HCT116 (cell line): ENCODE measurements around the gene ITGA11. TPM values are rescaled to one million over a fixed set of nuclear protein-coding genes. Genes with fewer than 3 reads are reported as not detected.

Source experiments
- ATAC-seq: fragments of 200-7000 bp; cut with Tn5 transposase; 2 replicates; pipeline ENCODE4 v1.9.1; 2020; ENCODE audit warnings: mild to moderate bottlenecking, moderate library complexity
- BruUV-seq: library from RNA; stranded (reverse); fragments of 400-500 nt; replicated peaks from 2 replicates; lab custom pipeline; 2021; lab: Mats Ljungman, UMichigan
- CTCF ChIA-PET: fragments of 300-600 bp; sonication (Branson Sonifier 250); formaldehyde crosslinking; loops from one replicate; lab custom pipeline; 2021; ENCODE audit warnings: antibody characterized with exemption; lab: Charles Lee
- POLR2A ChIA-PET: fragments of 300-600, 350-600 bp; sonication (Branson Sonifier 250); formaldehyde crosslinking; loops from one replicate; lab custom pipeline; 2021; ENCODE audit warnings: antibody characterized with exemption; lab: Charles Lee
- RAD21 ChIA-PET, 2 experiments: fragments of 300-600 bp; sonication (Branson Sonifier 250); formaldehyde crosslinking; loops; one replicate each; lab custom pipeline; 2023; ENCODE audit warnings: low total read pairs in 2 of 2; ENCODE audit not compliant: uncharacterized antibody in 2 of 2, unreplicated experiment in 2 of 2, low non-redundant PET in 1 of 2; lab: Charles Lee
- DNase-seq: peaks from one replicate; pipeline ENCODE4 v3.0.0-alpha.2; 2010; ENCODE audit warnings: low read depth, low spot score
- H2AFZ ChIP-seq: fragments of 200-600 bp; shearing (Covaris generic), sonication (generic); 2 replicates; pipeline ENCODE4 v1.6.1; 2017; ENCODE audit warnings: low read depth, mixed run types, mixed read lengths, antibody characterized with exemption, low read length; ENCODE audit not compliant: poor library complexity, severe bottlenecking
- H3K27ac ChIP-seq: 2 replicates; pipeline ENCODE4 v1.5.1; 2012; ENCODE audit warnings: low read depth, low read length
- H3K27me3 ChIP-seq: fragments of 200-600 bp; sonication (generic); 2 replicates; pipeline ENCODE4 v1.6.1; 2016; ENCODE audit warnings: mixed run types, low read length, mixed read lengths; ENCODE audit not compliant: insufficient read depth
- H3K36me3 ChIP-seq, 2 experiments: fragments of 200-500 bp in 1 of 2; fragments of 200-600 bp in 1 of 2; sonication (Bioruptor generic) in 1 of 2; sonication (generic) in 1 of 2; 2 replicates each; pipeline versions ENCODE4 v1.5.1 to v1.6.1; 2014 to 2016; ENCODE audit warnings: low read length in 2 of 2, inconsistent platforms in 1 of 2, mixed read lengths in 1 of 2, mixed run types in 1 of 2; ENCODE audit not compliant: insufficient read depth in 2 of 2, control insufficient read depth in 1 of 2
- H3K4me1 ChIP-seq, 2 experiments: fragments of 200-600 bp in 1 of 2; sonication (generic) in 1 of 2; 2 replicates each; pipeline versions ENCODE4 v1.5.1 to v1.6.1; 2012 to 2017; ENCODE audit warnings: low read length in 2 of 2, inconsistent platforms in 1 of 2, mild to moderate bottlenecking in 1 of 2, mixed read lengths in 1 of 2, mixed run types in 1 of 2, moderate library complexity in 1 of 2; ENCODE audit not compliant: insufficient read depth in 2 of 2, control insufficient read depth in 1 of 2
- H3K4me2 ChIP-seq: fragments of 200-600 bp; sonication (generic); 2 replicates; pipeline ENCODE4 v1.6.1; 2017; ENCODE audit warnings: mixed run types, low read length, mixed read lengths
- H3K4me3 ChIP-seq, 2 experiments: fragments of 200-600 bp in 1 of 2; sonication (generic) in 1 of 2; replicated peaks in 1 of 2; 2 replicates each; pipeline ENCODE4 v1.5.1; 2011 to 2016; ENCODE audit warnings: low read length in 2 of 2, control low read depth in 1 of 2, low read depth in 1 of 2, mild to moderate bottlenecking in 1 of 2, mixed read lengths in 1 of 2, mixed run types in 1 of 2
- H3K79me2 ChIP-seq: fragments of 200-600 bp; sonication (generic); 2 replicates; pipeline ENCODE4 v1.6.1; 2017; ENCODE audit warnings: mild to moderate bottlenecking, mixed run types, low read length, moderate library complexity, mixed read lengths; ENCODE audit not compliant: insufficient read depth
- H3K9ac ChIP-seq: fragments of 200-600 bp; sonication (generic); 2 replicates; pipeline ENCODE4 v1.6.1; 2016; ENCODE audit warnings: low read length, mixed read lengths
- H3K9me2 ChIP-seq: fragments of 200-600 bp; sonication (generic), shearing (Covaris generic); 2 replicates; pipeline ENCODE4 v1.6.1; 2017; ENCODE audit warnings: mixed run types, mild to moderate bottlenecking, moderate library complexity; ENCODE audit not compliant: insufficient read depth
- H3K9me3 ChIP-seq, 2 experiments: fragments of 200-500 bp in 1 of 2; fragments of 200-600 bp in 1 of 2; sonication (Bioruptor generic) in 1 of 2; sonication (generic) in 1 of 2; 2 replicates each; pipeline ENCODE4 v1.6.1; 2014 to 2017; ENCODE audit warnings: low read length in 2 of 2, mixed read lengths in 2 of 2, inconsistent platforms in 1 of 2, low read depth in 1 of 2, mild to moderate bottlenecking in 1 of 2, mixed run types in 1 of 2, moderate library complexity in 1 of 2; ENCODE audit not compliant: control insufficient read depth in 1 of 2, insufficient read depth in 1 of 2
- H4K20me1 ChIP-seq: fragments of 200-600 bp; sonication (generic), shearing (Covaris generic); 2 replicates; pipeline ENCODE4 v1.6.1; 2017; ENCODE audit warnings: mixed run types, mild to moderate bottlenecking, moderate library complexity; ENCODE audit not compliant: insufficient read depth
- CBX3 ChIP-seq: IDR thresholded peaks from 2 replicates; pipeline ENCODE4 v1.6.1; 2012; ENCODE audit warnings: low read depth
- CEBPB ChIP-seq: IDR thresholded peaks from 2 replicates; pipeline ENCODE4 v1.6.1; 2012; ENCODE audit warnings: low read depth
- ELF1 ChIP-seq: IDR thresholded peaks from 2 replicates; pipeline ENCODE4 v1.6.1; 2012; ENCODE audit warnings: low read depth, borderline replicate concordance
- EZH2 ChIP-seq: fragments of 200-600 bp; sonication (generic); IDR thresholded peaks from 2 replicates; pipeline ENCODE4 v1.6.1; 2017; ENCODE audit warnings: antibody characterized with exemption, mixed run types
- EZH2phosphoT487 ChIP-seq: fragments of 200-600 bp; IDR thresholded peaks from 2 replicates; pipeline ENCODE4 v1.6.1; 2018; ENCODE audit warnings: antibody characterized with exemption, borderline replicate concordance
- FOSL1 ChIP-seq: IDR thresholded peaks from 2 replicates; pipeline ENCODE4 v1.6.1; 2012; ENCODE audit warnings: low read depth
- JUND ChIP-seq: IDR thresholded peaks from 2 replicates; pipeline ENCODE4 v1.6.1; 2012
- MAX ChIP-seq: IDR thresholded peaks from 2 replicates; pipeline ENCODE4 v1.6.1; 2012
- POLR2A ChIP-seq: IDR thresholded peaks from 2 replicates; pipeline ENCODE4 v1.7.0; 2011; ENCODE audit warnings: borderline replicate concordance; ENCODE audit not compliant: insufficient read depth, insufficient read length; ENCODE audit errors: extremely low read depth
- RAD21 ChIP-seq: IDR thresholded peaks from 2 replicates; pipeline ENCODE4 v1.6.1; 2012; ENCODE audit warnings: low read depth, mild to moderate bottlenecking
- SIN3A ChIP-seq: IDR thresholded peaks from 2 replicates; pipeline ENCODE4 v1.6.1; 2012; ENCODE audit warnings: low read depth
- SP1 ChIP-seq: IDR thresholded peaks from 2 replicates; pipeline ENCODE4 v1.6.1; 2012; ENCODE audit warnings: low read depth
- SRF ChIP-seq: IDR thresholded peaks from 2 replicates; pipeline ENCODE4 v1.6.1; 2012; ENCODE audit warnings: low read depth
- TCF7L2 ChIP-seq: IDR thresholded peaks from 2 replicates; pipeline ENCODE4 v1.7.0; 2011; ENCODE audit warnings: borderline replicate concordance, inconsistent platforms; ENCODE audit not compliant: insufficient read depth, insufficient read length; ENCODE audit errors: extremely low read depth
- YY1 ChIP-seq: IDR thresholded peaks from 2 replicates; pipeline ENCODE4 v1.6.1; 2011; ENCODE audit warnings: low read length, low read depth, moderate library complexity, mild to moderate bottlenecking; ENCODE audit not compliant: insufficient replicate concordance; ENCODE audit errors: extremely low read depth
- ZBTB33 ChIP-seq: IDR thresholded peaks from 2 replicates; pipeline ENCODE4 v1.6.1; 2011; ENCODE audit warnings: mild to moderate bottlenecking, low read length, moderate library complexity; ENCODE audit not compliant: insufficient replicate concordance; ENCODE audit errors: extremely low read depth
- ZNF274 ChIP-seq: fragments of 200-500 bp; sonication (Bioruptor generic); IDR thresholded peaks from 2 replicates; pipeline ENCODE4 v1.6.1; 2014; ENCODE audit warnings: mild to moderate bottlenecking, low read depth, low read length, inconsistent platforms
- intact Hi-C: fragments of 100-400 bp; cut with micrococcal nuclease; formaldehyde crosslinking; loops from 2 replicates; pipeline ENCODE4 v1.10.0; 2022
- total RNA-seq: library from RNA; stranded (reverse); gene quantifications from one replicate; pipeline ENCODE4 v1.2.1, GENCODE V29; 2021; ENCODE audit not compliant: unreplicated experiment
- TF ChIP-seq, protein P1 (sequence below), 3 experiments: fragments of 200-600 bp in 1 of 3; sonication (generic) in 1 of 3; IDR thresholded peaks in 2 of 3; conservative IDR thresholded peaks in 1 of 3; 2 replicates each; pipeline ENCODE4 v1.5.1; 2012 to 2017; ENCODE audit warnings: low read depth in 2 of 3, low read length in 2 of 3, antibody characterized with exemption in 1 of 3, borderline replicate concordance in 1 of 3, control low read depth in 1 of 3, mild to moderate bottlenecking in 1 of 3, mixed read lengths in 1 of 3, mixed run types in 1 of 3, moderate library complexity in 1 of 3; ENCODE audit not compliant: insufficient read depth in 1 of 3
- TF ChIP-seq, protein P2 (sequence below): IDR thresholded peaks from 2 replicates; pipeline ENCODE4 v1.6.1; 2012

ITGA11 gene
- total RNA-seq, 1 experiment from 2014 or later: not detected

GRCh38 chr15:68414206-68414555, 17.8 kb downstream of the ITGA11 start:
- no peaks in the 10 kb centered on the region for H3K4me1 ChIP-seq
- DNase-seq (no peak), ATAC-seq (no peak)
- BruUV-seq: no TSS peak
- RAD21 ChIA-PET: no interaction called here
- no peak overlapping the region for H3K9ac ChIP-seq
- H3K9me3 ChIP-seq: no peaks in the 10 kb centered on the region
- CTCF ChIA-PET: no interaction called here
- no peak overlapping the region for H3K4me2 ChIP-seq
- H3K36me3 ChIP-seq: no peaks in the 10 kb centered on the region
- H3K27ac ChIP-seq: no peak overlapping the region
- no peaks in the 10 kb centered on the region for H3K9me2 ChIP-seq
- H3K27me3 ChIP-seq: no peaks in the 10 kb centered on the region
- TF ChIP-seq SP1 (no peak), EZH2phosphoT487 (no peak), SRF (no peak), RAD21 (no peak), TCF7L2 (no peak), ELF1 (no peak), JUND (no peak), CBX3 (no peak), YY1 (no peak), ZNF274 (no peak), POLR2A (no peak), SIN3A (no peak), ZBTB33 (no peak), FOSL1 (no peak), EZH2 (no peak), MAX (no peak), CEBPB (no peak)
- TF ChIP-seq, protein P1, sequence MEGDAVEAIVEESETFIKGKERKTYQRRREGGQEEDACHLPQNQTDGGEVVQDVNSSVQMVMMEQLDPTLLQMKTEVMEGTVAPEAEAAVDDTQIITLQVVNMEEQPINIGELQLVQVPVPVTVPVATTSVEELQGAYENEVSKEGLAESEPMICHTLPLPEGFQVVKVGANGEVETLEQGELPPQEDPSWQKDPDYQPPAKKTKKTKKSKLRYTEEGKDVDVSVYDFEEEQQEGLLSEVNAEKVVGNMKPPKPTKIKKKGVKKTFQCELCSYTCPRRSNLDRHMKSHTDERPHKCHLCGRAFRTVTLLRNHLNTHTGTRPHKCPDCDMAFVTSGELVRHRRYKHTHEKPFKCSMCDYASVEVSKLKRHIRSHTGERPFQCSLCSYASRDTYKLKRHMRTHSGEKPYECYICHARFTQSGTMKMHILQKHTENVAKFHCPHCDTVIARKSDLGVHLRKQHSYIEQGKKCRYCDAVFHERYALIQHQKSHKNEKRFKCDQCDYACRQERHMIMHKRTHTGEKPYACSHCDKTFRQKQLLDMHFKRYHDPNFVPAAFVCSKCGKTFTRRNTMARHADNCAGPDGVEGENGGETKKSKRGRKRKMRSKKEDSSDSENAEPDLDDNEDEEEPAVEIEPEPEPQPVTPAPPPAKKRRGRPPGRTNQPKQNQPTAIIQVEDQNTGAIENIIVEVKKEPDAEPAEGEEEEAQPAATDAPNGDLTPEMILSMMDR (IDR thresholded peaks at IDR 0.05 in 2 of 3, conservative IDR thresholded peaks at IDR 0.05 in 1 of 3; ENCODE audit: borderline replicate concordance in 1 of 3, insufficient read depth in 1 of 3, low read depth in 2 of 3, low read length in 2 of 3): no peak
- TF ChIP-seq, protein P2, sequence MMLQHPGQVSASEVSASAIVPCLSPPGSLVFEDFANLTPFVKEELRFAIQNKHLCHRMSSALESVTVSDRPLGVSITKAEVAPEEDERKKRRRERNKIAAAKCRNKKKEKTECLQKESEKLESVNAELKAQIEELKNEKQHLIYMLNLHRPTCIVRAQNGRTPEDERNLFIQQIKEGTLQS: no peak
- intact Hi-C loops: no loop called here
- no peak overlapping the region for H3K4me3 ChIP-seq
- POLR2A ChIA-PET: no interaction called here
- H3K79me2 ChIP-seq: no peaks in the 10 kb centered on the region
- H4K20me1 ChIP-seq: no peaks in the 10 kb centered on the region
- H2AFZ ChIP-seq: no peak overlapping the region
